Ishikawa (cell line): ENCODE data around the gene ENDOU.
A peak's percentile ranks its signal among the peaks of the same experiment; 100 is the strongest.

Experiments
- CEBPB ChIP-seq: IDR thresholded peaks from 2 replicates; pipeline ENCODE4 v1.6.1; 2012
- CREB1 ChIP-seq: IDR thresholded peaks from 2 replicates; pipeline ENCODE4 v1.6.1; 2012; ENCODE audit warnings: low read depth
- EGR1 ChIP-seq: IDR thresholded peaks from 2 replicates; pipeline ENCODE4 v1.6.1; 2012
- EP300 ChIP-seq: IDR thresholded peaks from 2 replicates; pipeline ENCODE4 v1.6.1; 2012; ENCODE audit warnings: borderline replicate concordance
- FOXM1 ChIP-seq: IDR thresholded peaks from 2 replicates; pipeline ENCODE4 v1.6.1; 2012; ENCODE audit warnings: low read depth, borderline replicate concordance
- NFIC ChIP-seq: IDR thresholded peaks from 2 replicates; pipeline ENCODE4 v1.6.1; 2012
- RAD21 ChIP-seq: IDR thresholded peaks from 2 replicates; pipeline ENCODE4 v1.6.1; 2012; ENCODE audit warnings: low read depth
- TAF1 ChIP-seq: IDR thresholded peaks from 2 replicates; pipeline ENCODE4 v1.6.1; 2012; ENCODE audit warnings: low read depth, mild to moderate bottlenecking
- TCF12 ChIP-seq: IDR thresholded peaks from 2 replicates; pipeline ENCODE4 v1.6.1; 2012; ENCODE audit warnings: low read depth
- TEAD4 ChIP-seq: IDR thresholded peaks from 2 replicates; pipeline ENCODE4 v1.6.1; 2012
- YY1 ChIP-seq: IDR thresholded peaks from 2 replicates; pipeline ENCODE4 v1.6.1; 2012; ENCODE audit warnings: low read depth
- ZBTB7A ChIP-seq: IDR thresholded peaks from 2 replicates; pipeline ENCODE4 v1.6.1; 2012; ENCODE audit warnings: low read depth
- TF ChIP-seq, protein P1 (sequence below): IDR thresholded peaks from 2 replicates; pipeline ENCODE4 v1.6.1; 2012
- TF ChIP-seq, protein P2 (sequence below): IDR thresholded peaks from 2 replicates; pipeline ENCODE4 v1.6.1; 2012
- TF ChIP-seq, protein P3 (sequence below): IDR thresholded peaks from 2 replicates; pipeline ENCODE4 v1.6.1; 2012; ENCODE audit warnings: low read depth, mild to moderate bottlenecking

ENDOU gene

DNA sequence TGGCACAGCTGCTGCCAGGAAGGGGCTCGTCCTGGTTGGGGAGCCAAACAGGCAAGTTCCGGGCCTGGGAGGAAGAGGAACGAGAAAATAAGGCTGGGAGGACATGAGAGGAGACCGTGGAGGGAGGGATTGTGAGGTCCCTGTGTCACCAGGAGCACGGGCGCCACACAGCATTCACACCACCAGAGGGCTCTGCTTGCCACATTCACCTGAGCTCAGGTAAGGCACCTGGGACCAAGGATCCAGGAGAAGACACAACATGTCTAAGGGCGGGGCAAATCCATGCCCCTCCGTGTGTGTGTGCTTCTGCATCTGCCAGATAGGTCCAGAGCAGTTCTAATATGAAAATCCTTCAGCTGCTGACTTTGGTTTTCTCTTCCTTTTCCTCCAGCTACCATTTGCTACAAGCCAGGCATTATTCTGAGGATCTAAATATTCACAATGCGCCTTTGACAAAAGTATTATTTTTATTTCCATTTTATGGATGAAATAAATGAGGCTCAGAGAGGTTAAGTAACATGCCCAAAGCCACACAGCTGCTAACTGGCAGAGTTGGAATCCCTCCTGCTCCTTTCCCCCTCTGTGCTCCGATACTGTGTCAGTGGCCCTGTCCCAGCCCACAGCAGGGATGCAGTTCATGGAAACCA, 18.8 kb upstream of the ENDOU start:
- peak; percentile 96 for TF ChIP-seq RAD21
- TF ChIP-seq TEAD4 = peak; percentile 90
- TF ChIP-seq YY1 = no peak
- no peak for TF ChIP-seq NFIC
- TF ChIP-seq, protein P1, sequence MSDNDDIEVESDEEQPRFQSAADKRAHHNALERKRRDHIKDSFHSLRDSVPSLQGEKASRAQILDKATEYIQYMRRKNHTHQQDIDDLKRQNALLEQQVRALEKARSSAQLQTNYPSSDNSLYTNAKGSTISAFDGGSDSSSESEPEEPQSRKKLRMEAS = 0 out of 2 replicates have a peak, but pooled peaks have one; percentile 18

DNA sequence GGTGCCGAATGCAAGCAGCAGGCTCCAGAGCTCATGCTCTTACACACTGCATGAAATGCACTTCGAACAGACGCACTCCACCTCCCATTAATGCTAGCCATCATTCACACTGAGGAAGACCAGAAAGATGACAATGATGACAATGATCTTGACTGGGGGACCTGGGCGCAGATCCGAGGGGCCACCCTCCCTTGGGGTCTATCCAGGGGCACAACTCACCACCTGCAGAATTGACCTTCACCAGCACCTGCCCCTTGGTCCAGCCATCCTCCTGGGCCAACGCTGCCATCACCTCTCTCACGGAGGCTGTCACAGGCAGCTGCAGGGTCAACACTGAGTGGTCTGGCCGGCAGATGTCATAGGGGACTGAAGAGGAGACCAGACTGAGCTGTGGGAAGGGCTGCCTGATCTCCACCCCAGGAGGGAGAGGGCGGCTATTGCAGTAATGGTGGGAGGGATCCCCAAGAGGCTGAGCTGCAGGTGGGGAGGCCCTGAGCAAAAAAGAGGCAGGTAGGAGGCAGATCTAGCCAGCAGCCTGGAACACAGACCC, 18.1 kb upstream of the ENDOU start:
- 0 out of 2 replicates have a peak, but pooled peaks have one; percentile 36 for TF ChIP-seq ZBTB7A
- TF ChIP-seq TEAD4 = no peak
- TF ChIP-seq YY1 = no peak
- TF ChIP-seq, protein P2, sequence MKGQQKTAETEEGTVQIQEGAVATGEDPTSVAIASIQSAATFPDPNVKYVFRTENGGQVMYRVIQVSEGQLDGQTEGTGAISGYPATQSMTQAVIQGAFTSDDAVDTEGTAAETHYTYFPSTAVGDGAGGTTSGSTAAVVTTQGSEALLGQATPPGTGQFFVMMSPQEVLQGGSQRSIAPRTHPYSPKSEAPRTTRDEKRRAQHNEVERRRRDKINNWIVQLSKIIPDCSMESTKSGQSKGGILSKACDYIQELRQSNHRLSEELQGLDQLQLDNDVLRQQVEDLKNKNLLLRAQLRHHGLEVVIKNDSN = no peak
- TF ChIP-seq, protein P3, sequence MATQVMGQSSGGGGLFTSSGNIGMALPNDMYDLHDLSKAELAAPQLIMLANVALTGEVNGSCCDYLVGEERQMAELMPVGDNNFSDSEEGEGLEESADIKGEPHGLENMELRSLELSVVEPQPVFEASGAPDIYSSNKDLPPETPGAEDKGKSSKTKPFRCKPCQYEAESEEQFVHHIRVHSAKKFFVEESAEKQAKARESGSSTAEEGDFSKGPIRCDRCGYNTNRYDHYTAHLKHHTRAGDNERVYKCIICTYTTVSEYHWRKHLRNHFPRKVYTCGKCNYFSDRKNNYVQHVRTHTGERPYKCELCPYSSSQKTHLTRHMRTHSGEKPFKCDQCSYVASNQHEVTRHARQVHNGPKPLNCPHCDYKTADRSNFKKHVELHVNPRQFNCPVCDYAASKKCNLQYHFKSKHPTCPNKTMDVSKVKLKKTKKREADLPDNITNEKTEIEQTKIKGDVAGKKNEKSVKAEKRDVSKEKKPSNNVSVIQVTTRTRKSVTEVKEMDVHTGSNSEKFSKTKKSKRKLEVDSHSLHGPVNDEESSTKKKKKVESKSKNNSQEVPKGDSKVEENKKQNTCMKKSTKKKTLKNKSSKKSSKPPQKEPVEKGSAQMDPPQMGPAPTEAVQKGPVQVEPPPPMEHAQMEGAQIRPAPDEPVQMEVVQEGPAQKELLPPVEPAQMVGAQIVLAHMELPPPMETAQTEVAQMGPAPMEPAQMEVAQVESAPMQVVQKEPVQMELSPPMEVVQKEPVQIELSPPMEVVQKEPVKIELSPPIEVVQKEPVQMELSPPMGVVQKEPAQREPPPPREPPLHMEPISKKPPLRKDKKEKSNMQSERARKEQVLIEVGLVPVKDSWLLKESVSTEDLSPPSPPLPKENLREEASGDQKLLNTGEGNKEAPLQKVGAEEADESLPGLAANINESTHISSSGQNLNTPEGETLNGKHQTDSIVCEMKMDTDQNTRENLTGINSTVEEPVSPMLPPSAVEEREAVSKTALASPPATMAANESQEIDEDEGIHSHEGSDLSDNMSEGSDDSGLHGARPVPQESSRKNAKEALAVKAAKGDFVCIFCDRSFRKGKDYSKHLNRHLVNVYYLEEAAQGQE = no peak
- TF ChIP-seq NFIC = no peak
- TF ChIP-seq FOXM1 = no peak
- TF ChIP-seq EGR1 = no peak
- TF ChIP-seq TAF1 = no peak
- TF ChIP-seq, protein P1 = 0 out of 2 replicates have a peak, but pooled peaks have one; percentile 30
- peak; percentile 22; the same call in 1 of the 2 replicates for TF ChIP-seq EP300
- no peak for TF ChIP-seq CEBPB
- no peak for TF ChIP-seq RAD21
- no peak for TF ChIP-seq TCF12
- TF ChIP-seq CREB1 = no peak

DNA sequence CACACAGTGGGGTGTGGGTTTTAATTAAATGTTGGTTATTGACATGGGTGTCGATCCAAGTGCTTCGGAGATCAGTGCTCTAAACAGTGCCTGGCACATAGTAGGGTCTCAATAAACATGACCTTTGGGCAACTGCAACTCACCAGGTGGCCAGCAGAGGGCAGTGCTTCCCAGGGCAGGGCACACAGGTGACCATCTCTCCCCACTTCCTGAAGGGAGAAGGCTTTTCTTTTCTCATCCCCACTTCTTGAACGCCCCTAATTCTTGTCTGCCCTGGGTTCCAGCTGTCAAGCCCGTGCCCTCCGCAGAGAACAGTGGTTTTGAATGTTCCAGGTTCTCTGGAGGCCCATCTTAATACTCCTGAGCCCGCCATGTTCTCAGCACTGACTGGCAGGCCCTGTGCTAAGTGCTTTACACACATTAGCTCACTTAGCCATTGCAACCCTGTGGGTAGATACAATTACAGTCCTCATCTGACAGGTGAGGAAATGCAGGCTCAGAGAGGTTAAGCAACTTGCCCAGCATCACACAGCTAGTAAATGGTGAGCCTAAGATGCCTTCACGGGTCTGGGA, 17.0 kb upstream of the ENDOU start:
- TF ChIP-seq ZBTB7A (no peak), YY1 (peak; percentile 44; the same call in 1 of the 2 replicates), EGR1 (no peak), EP300 (no peak), NFIC (no peak), CEBPB (no peak), TEAD4 (no peak), TAF1 (no peak), FOXM1 (no peak), CREB1 (no peak), TCF12 (no peak), RAD21 (peak; percentile 96)
- TF ChIP-seq, protein P3 = no peak
- TF ChIP-seq, protein P2 = no peak
- TF ChIP-seq, protein P1 = 0 out of 2 replicates have a peak, but pooled peaks have one; percentile 31

DNA sequence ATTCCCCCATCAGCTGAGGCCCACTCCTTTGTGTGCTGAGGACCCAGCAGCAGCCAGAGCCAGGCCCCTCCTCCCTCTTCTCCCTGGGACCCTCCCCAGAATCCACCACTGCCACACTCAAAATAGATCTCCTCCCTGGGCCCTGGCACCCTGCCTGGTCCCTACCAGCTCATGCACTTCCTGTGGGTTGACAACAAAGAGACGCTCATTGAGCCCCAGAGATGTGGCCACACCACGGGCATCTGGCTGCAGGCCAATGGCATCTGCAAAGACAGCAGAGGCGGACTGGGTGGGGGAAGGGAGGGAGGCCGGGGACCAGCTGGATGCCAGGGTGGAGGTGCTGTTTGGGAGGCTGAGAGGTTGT, 16.0 kb upstream of the ENDOU start:
- TF ChIP-seq, protein P2 = no peak
- TF ChIP-seq TEAD4 (peak; percentile 70), TAF1 (no peak), EP300 (peak; percentile 76; the same call in 1 of the 2 replicates), ZBTB7A (peak; percentile 91), NFIC (peak; percentile 97), EGR1 (no peak), TCF12 (peak; percentile 70), CEBPB (no peak), RAD21 (no peak), CREB1 (no peak), YY1 (0 out of 2 replicates have a peak, but pooled peaks have one; percentile 53), FOXM1 (peak; percentile 50; the same call in 1 of the 2 replicates)
- TF ChIP-seq, protein P3 = no peak
- TF ChIP-seq, protein P1 = 0 out of 2 replicates have a peak, but pooled peaks have one; percentile 32
